WTC11 (cell line): Measurements from ENCODE around the gene TRIM7. TPM values are rescaled to one million over a fixed set of nuclear protein-coding genes. Genes with fewer than 3 reads are reported as not detected.
A peak's percentile ranks its signal among the peaks of the same experiment; 100 is the strongest.

ENCODE experiments used
- ATAC-seq: fragments of 200-7000 bp; cut with Tn5 transposase; 2 replicates; pipeline ENCODE4 v1.10.0; 2021; ENCODE audit warnings: mild to moderate bottlenecking, moderate library complexity
- CTCF ChIA-PET: fragments of 300-600 bp; sonication (Branson Sonifier 250); formaldehyde crosslinking; loops from one replicate; lab custom pipeline; 2021; ENCODE audit warnings: antibody characterized with exemption; lab: Charles Lee
- POLR2A ChIA-PET: fragments of 350-600 bp; sonication (Branson Sonifier 250); formaldehyde crosslinking; loops from one replicate; lab custom pipeline; 2021; ENCODE audit warnings: antibody characterized with exemption; lab: Charles Lee
- DNase-seq: peaks from one replicate; pipeline ENCODE4 v3.0.0; 2021; ENCODE audit warnings: low spot score
- H3K27ac Mint-ChIP-seq: 2 replicates; pipeline ENCODE4 v1.8.0; 2021; ENCODE audit warnings: mixed read lengths
- H3K27me3 Mint-ChIP-seq: 2 replicates; pipeline ENCODE4 v1.8.0; 2021; ENCODE audit warnings: low read depth, mild to moderate bottlenecking, moderate library complexity, mixed read lengths
- H3K36me3 Mint-ChIP-seq: 2 replicates; pipeline ENCODE4 v1.8.0; 2021; ENCODE audit warnings: mixed read lengths
- H3K4me1 Mint-ChIP-seq: 2 replicates; pipeline ENCODE4 v1.8.0; 2022; ENCODE audit warnings: mixed read lengths
- H3K4me3 Mint-ChIP-seq: 2 replicates; pipeline ENCODE4 v1.8.0; 2021; ENCODE audit warnings: mild to moderate bottlenecking, moderate library complexity, mixed read lengths
- H3K9me3 Mint-ChIP-seq: 2 replicates; pipeline ENCODE4 v1.8.0; 2021; ENCODE audit warnings: mixed read lengths
- EMX1 ChIP-seq: fragments of 250-450 bp; sonication (Bioruptor Pico); IDR thresholded peaks from 2 replicates; pipeline ENCODE4 v1.8.0; 2021; ENCODE audit warnings: mild to moderate bottlenecking
- FOXJ3 ChIP-seq: sonication (generic); formaldehyde crosslinking; IDR thresholded peaks from 2 replicates; pipeline ENCODE4 v1.9.0; 2021; ENCODE audit warnings: missing genetic modification reagents, mild to moderate bottlenecking, borderline replicate concordance
- KAT7 ChIP-seq: sonication (generic); formaldehyde crosslinking; IDR thresholded peaks from 2 replicates; pipeline ENCODE4 v1.8.1; 2023; ENCODE audit warnings: missing genetic modification reagents, mild to moderate bottlenecking, borderline replicate concordance
- MAX ChIP-seq: sonication (generic); formaldehyde crosslinking; IDR thresholded peaks from 2 replicates; pipeline ENCODE4 v1.8.0; 2022; ENCODE audit warnings: mild to moderate bottlenecking, missing genetic modification reagents
- MLX ChIP-seq: sonication (generic); formaldehyde crosslinking; IDR thresholded peaks from 2 replicates; pipeline ENCODE4 v1.8.1; 2023; ENCODE audit warnings: mild to moderate bottlenecking, missing genetic modification reagents, moderate library complexity
- MXD4 ChIP-seq: fragments of 250-450 bp; sonication (Bioruptor Pico); IDR thresholded peaks from 2 replicates; pipeline ENCODE4 v1.8.0; 2021; ENCODE audit warnings: mild to moderate bottlenecking, moderate library complexity, borderline replicate concordance
- NFE2L1 ChIP-seq: sonication (generic); formaldehyde crosslinking; IDR thresholded peaks from 2 replicates; pipeline ENCODE4 v1.8.1; 2023; ENCODE audit warnings: missing genetic modification reagents
- SMAD3 ChIP-seq: sonication (generic); formaldehyde crosslinking; IDR thresholded peaks from 2 replicates; pipeline ENCODE4 v1.8.0; 2022; ENCODE audit warnings: missing genetic modification reagents, mild to moderate bottlenecking, borderline replicate concordance
- USF2 ChIP-seq: sonication (generic); formaldehyde crosslinking; IDR thresholded peaks from 2 replicates; pipeline ENCODE4 v1.8.1; 2023; ENCODE audit warnings: mild to moderate bottlenecking, missing genetic modification reagents, moderate library complexity
- ZNF138 ChIP-seq: sonication (generic); formaldehyde crosslinking; conservative IDR thresholded peaks from 2 replicates; pipeline ENCODE4 v1.8.1; 2022; ENCODE audit warnings: mild to moderate bottlenecking, moderate library complexity, missing genetic modification reagents
- ZNF423 ChIP-seq: fragments of 250-450 bp; sonication (Bioruptor Pico); IDR thresholded peaks from 2 replicates; pipeline ENCODE4 v2.1.2; 2022; ENCODE audit warnings: mild to moderate bottlenecking, moderate library complexity
- total RNA-seq: library from RNA; stranded (reverse); gene quantifications from 3 replicates; pipeline ENCODE4 v1.2.3, GENCODE V29; 2021
- TF ChIP-seq, protein P1 (sequence below): sonication (generic); formaldehyde crosslinking; IDR thresholded peaks from 2 replicates; pipeline ENCODE4 v1.8.1; 2022; ENCODE audit warnings: low read depth, missing genetic modification reagents, borderline replicate concordance
- TF ChIP-seq, protein P2 (sequence below): sonication (generic); formaldehyde crosslinking; IDR thresholded peaks from 2 replicates; pipeline ENCODE4 v1.8.1; 2023; ENCODE audit warnings: mild to moderate bottlenecking, missing genetic modification reagents
- TF ChIP-seq, protein P3 (sequence below): sonication (generic); formaldehyde crosslinking; IDR thresholded peaks from 2 replicates; pipeline ENCODE4 v1.8.0; 2022; ENCODE audit warnings: missing genetic modification reagents

TRIM7 gene
- total RNA-seq, 1 experiment from 2014 or later: 1.4 TPM

- TF ChIP-seq SMAD3 (CRISPR knock-in tag) (peak; percentile 93), MLX (CRISPR knock-in tag) (no peak), MXD4 (CRISPR knock-in tag) (no peak), ZNF138 (CRISPR knock-in tag) (no peak), NFE2L1 (CRISPR knock-in tag) (no peak), USF2 (CRISPR knock-in tag) (0 out of 2 replicates have a peak, but pooled peaks have one; percentile 11)
- TF ChIP-seq, protein P1, sequence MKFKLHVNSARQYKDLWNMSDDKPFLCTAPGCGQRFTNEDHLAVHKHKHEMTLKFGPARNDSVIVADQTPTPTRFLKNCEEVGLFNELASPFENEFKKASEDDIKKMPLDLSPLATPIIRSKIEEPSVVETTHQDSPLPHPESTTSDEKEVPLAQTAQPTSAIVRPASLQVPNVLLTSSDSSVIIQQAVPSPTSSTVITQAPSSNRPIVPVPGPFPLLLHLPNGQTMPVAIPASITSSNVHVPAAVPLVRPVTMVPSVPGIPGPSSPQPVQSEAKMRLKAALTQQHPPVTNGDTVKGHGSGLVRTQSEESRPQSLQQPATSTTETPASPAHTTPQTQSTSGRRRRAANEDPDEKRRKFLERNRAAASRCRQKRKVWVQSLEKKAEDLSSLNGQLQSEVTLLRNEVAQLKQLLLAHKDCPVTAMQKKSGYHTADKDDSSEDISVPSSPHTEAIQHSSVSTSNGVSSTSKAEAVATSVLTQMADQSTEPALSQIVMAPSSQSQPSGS (CRISPR knock-in tag): no peak
- TF ChIP-seq, protein P2, sequence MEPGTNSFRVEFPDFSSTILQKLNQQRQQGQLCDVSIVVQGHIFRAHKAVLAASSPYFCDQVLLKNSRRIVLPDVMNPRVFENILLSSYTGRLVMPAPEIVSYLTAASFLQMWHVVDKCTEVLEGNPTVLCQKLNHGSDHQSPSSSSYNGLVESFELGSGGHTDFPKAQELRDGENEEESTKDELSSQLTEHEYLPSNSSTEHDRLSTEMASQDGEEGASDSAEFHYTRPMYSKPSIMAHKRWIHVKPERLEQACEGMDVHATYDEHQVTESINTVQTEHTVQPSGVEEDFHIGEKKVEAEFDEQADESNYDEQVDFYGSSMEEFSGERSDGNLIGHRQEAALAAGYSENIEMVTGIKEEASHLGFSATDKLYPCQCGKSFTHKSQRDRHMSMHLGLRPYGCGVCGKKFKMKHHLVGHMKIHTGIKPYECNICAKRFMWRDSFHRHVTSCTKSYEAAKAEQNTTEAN: no peak
Observed at GRCh38 chr5:181151146-181151545, 53.9 kb downstream of the TRIM7 start (continued).

GRCh38 chr5:181149806-181150733, 54.9 kb downstream of the TRIM7 start:
- Mint-ChIP-seq H3K4me3 (no peak overlapping the region), H3K36me3 (peaks cover 18% of the 10 kb centered on the region), H3K9me3 (peaks cover 35% of the 10 kb centered on the region), H3K27ac (no peak overlapping the region), H3K27me3 (peaks cover 29% of the 10 kb centered on the region), H3K4me1 (peaks cover 34% of the 10 kb centered on the region)
- ChIA-PET POLR2A (no interaction called here), CTCF (interaction anchor here (0.7 to 2.8 kb wide), 3 partner anchors 9 to 19 kb away, joined by 4 to 11 read pairs (median 5); no protein-coding TSS in a partner anchor)
- TF ChIP-seq ZNF423 (CRISPR knock-in tag) (no peak), FOXJ3 (CRISPR knock-in tag) (no peak), KAT7 (CRISPR knock-in tag) (no peak), SMAD3 (CRISPR knock-in tag) (no peak), EMX1 (CRISPR knock-in tag) (no peak), MAX (CRISPR knock-in tag) (no peak)
- TF ChIP-seq, protein P3, sequence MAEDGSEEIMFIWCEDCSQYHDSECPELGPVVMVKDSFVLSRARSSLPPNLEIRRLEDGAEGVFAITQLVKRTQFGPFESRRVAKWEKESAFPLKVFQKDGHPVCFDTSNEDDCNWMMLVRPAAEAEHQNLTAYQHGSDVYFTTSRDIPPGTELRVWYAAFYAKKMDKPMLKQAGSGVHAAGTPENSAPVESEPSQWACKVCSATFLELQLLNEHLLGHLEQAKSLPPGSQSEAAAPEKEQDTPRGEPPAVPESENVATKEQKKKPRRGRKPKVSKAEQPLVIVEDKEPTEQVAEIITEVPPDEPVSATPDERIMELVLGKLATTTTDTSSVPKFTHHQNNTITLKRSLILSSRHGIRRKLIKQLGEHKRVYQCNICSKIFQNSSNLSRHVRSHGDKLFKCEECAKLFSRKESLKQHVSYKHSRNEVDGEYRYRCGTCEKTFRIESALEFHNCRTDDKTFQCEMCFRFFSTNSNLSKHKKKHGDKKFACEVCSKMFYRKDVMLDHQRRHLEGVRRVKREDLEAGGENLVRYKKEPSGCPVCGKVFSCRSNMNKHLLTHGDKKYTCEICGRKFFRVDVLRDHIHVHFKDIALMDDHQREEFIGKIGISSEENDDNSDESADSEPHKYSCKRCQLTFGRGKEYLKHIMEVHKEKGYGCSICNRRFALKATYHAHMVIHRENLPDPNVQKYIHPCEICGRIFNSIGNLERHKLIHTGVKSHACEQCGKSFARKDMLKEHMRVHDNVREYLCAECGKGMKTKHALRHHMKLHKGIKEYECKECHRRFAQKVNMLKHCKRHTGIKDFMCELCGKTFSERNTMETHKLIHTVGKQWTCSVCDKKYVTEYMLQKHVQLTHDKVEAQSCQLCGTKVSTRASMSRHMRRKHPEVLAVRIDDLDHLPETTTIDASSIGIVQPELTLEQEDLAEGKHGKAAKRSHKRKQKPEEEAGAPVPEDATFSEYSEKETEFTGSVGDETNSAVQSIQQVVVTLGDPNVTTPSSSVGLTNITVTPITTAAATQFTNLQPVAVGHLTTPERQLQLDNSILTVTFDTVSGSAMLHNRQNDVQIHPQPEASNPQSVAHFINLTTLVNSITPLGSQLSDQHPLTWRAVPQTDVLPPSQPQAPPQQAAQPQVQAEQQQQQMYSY (CRISPR knock-in tag): no peak
- DNase-seq (no peak), ATAC-seq (no peak)
